ENCODE results near the gene ZMIZ1. TPM values are rescaled to one million over a fixed set of nuclear protein-coding genes. Genes with fewer than 3 reads are reported as not detected.

ZMIZ1 gene
- total RNA-seq: 30.5 and 65.5 TPM in 2 replicates

DNA sequence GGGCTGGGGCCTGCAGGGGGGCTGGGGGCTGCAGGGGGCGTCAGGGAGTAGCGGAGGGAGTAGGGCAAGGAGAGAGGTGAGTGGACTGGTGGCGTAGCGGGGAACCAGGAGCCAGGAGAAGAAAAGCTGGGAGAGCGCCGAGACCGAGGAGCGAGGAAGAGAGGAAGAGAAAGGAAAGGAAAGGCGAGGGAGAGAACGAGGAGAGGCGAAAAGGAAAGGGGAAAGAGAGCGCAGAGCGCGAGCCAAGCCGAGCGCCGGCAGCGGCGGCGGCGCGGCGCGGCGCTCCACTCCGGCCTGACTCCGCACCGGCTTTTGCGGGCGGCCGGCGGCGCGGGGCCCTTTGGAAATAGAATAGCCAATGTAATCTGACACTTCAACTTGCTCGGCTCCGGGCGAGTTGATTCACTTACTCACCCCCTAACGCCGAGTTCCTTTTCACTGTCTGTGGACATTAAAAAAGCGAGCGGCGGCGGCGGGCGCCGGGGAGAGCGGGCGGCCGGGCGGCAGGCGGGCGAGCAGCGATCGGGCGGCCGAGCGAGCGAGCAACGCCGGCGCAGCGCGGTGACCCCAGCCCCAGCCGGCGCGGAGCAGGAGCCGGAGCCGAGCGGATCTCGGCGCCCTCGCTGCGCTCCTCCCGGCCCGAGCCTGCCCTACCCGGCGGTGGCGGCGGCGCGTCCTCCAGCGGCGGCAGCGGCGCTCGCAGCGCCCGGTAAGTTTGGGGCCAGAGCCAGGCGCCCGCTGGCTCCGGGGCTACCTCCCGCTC lies at the start of gene ZMIZ1:
ZMIZ1 (plus strand) TSS at position 405 of the 763 bp plus-strand sequence. CDS start 132,667 bp downstream, outside the sequence.

GRCh38 chr10:79347226-79347893 lies 278.6 kb downstream of the ZMIZ1 start, which contains the start of gene PPIF:
TSS of gene PPIF (plus strand) at chr10:79347469. CDS start at chr10:79347549, 80 bp downstream.

